Stimulated activated CD4-positive, alpha-beta T cell treated with anti-CD3 and anti-CD28 coated beads, Interleukin-2, amount 100 ng/mL, for 48 hours (primary cell): ENCODE results near the gene MFSD12.

Experiments
- DNase-seq, 2 donors: peaks; one replicate each; pipeline ENCODE4 v3.0.0-alpha.2; 2020

MFSD12 gene

GRCh38 chr19:3557461-3558248, at the start of gene MFSD12:
Gene MFSD12 (minus strand): TSS chr19:3557586. CDS start chr19:3557403, 183 bp downstream.
- peak; percentile 93 to 95 for DNase-seq

GRCh38 chr19:3606690-3607289, 49.4 kb upstream of the MFSD12 start, which contains the start of gene TBXA2R:
Gene TBXA2R (minus strand): TSS chr19:3606875. CDS start chr19:3600634, 6,241 bp downstream.
- peak; percentile 53 to 62 for DNase-seq

- DNase-seq: no peak
These were observed 48.8 kb upstream of the MFSD12 start for GRCh38 chr19:3606174-3606689.

GRCh38 chr19:3605770-3606169, 48.4 kb upstream of the MFSD12 start:
- DNase-seq: no peak

GRCh38 chr19:3605361-3605760, 48.0 kb upstream of the MFSD12 start:
- no peak for DNase-seq

- no peak for DNase-seq
These were observed 47.6 kb upstream of the MFSD12 start for GRCh38 chr19:3604987-3605343.

- no peak for DNase-seq
These were observed 47.0 kb upstream of the MFSD12 start for GRCh38 chr19:3604227-3604986.

GRCh38 chr19:3603121-3603811, 45.9 kb upstream of the MFSD12 start:
- DNase-seq: no peak

GRCh38 chr19:3601021-3601420, 43.6 kb upstream of the MFSD12 start:
- DNase-seq: no peak

- DNase-seq: no peak
These were observed 42.4 kb upstream of the MFSD12 start for GRCh38 chr19:3599776-3600187.

GRCh38 chr19:3595521-3596061, 38.2 kb upstream of the MFSD12 start:
- DNase-seq: no peak

GRCh38 chr19:3593156-3593555, 35.8 kb upstream of the MFSD12 start:
- DNase-seq: no peak

GRCh38 chr19:3591876-3592613, 34.7 kb upstream of the MFSD12 start:
- no peak for DNase-seq

- DNase-seq: no peak
These were observed 33.7 kb upstream of the MFSD12 start for GRCh38 chr19:3590991-3591659.

- DNase-seq: no peak
These were observed 32.6 kb upstream of the MFSD12 start for GRCh38 chr19:3589949-3590348.

GRCh38 chr19:3589439-3589838, 32.1 kb upstream of the MFSD12 start:
- no peak for DNase-seq

- DNase-seq: no peak
These were observed 29.4 kb upstream of the MFSD12 start for GRCh38 chr19:3586707-3587346.

- DNase-seq: peak; percentile 44 to 51
These were observed 28.8 kb upstream of the MFSD12 start for GRCh38 chr19:3586127-3586626.

- no peak for DNase-seq
These were observed 28.1 kb upstream of the MFSD12 start, which contains the start of gene GIPC3 for GRCh38 chr19:3585301-3586126. Gene GIPC3 (plus strand): TSS chr19:3585478. CDS start chr19:3585598, 120 bp downstream.
